ENCODE data around the gene DDX60.
A peak's percentile ranks its signal among the peaks of the same experiment; 100 is the strongest.

Gene DDX60

GRCh38 chr4:168318266-168318895 is at the start of gene DDX60 (continued):
- TF ChIP-seq CTCF (tag by site-specific recombination; IDR thresholded peaks at IDR 0.05) (peak; percentile 66; the same call in 1 of the 2 replicates), GLIS2 (tag by site-specific recombination; IDR thresholded peaks at IDR 0.05) (peak; percentile 86), KLF9 (tag by site-specific recombination; IDR thresholded peaks at IDR 0.05; ENCODE audit: low read depth) (no peak), KLF8 (tag by site-specific recombination; IDR thresholded peaks at IDR 0.05) (peak; percentile 62; the same call in 1 of the 2 replicates), ZBTB11 (tag by site-specific recombination; conservative IDR thresholded peaks at IDR 0.05; ENCODE audit: low read depth) (peak; percentile 67), ZNF76 (tag by site-specific recombination; IDR thresholded peaks at IDR 0.05; ENCODE audit: borderline replicate concordance, low read depth) (peak; percentile 48; the same call in 1 of the 2 replicates), ZFHX2 (tag by site-specific recombination; conservative IDR thresholded peaks at IDR 0.05) (0 out of 2 replicates have a peak, but pooled peaks have one; percentile 19), PRDM4 (tag by site-specific recombination; IDR thresholded peaks at IDR 0.05) (no peak), ZBTB10 (tag by site-specific recombination; IDR thresholded peaks at IDR 0.05) (peak; percentile 54; the same call in 1 of the 2 replicates), ZNF112 (tag by site-specific recombination; IDR thresholded peaks at IDR 0.05) (no peak), ZBTB26 (tag by site-specific recombination; optimal IDR thresholded peaks at IDR 0.05) (peak; percentile 47), GLIS1 (tag by site-specific recombination; IDR thresholded peaks at IDR 0.05) (peak; percentile 67; the same call in 1 of the 2 replicates), TSHZ1 (tag by site-specific recombination; IDR thresholded peaks at IDR 0.05; ENCODE audit: borderline replicate concordance) (0 out of 2 replicates have a peak, but pooled peaks have one; percentile 30), PATZ1 (tag by site-specific recombination; IDR thresholded peaks at IDR 0.05) (peak; percentile 69), ZFP37 (tag by site-specific recombination; IDR thresholded peaks at IDR 0.05) (peak; percentile 80), ZBTB20 (tag by site-specific recombination; IDR thresholded peaks at IDR 0.05) (peak; percentile 96), PRDM1 (tag by site-specific recombination; IDR thresholded peaks at IDR 0.05) (peak; percentile 64), TRIM28 (IDR thresholded peaks at IDR 0.05; ENCODE audit: borderline replicate concordance, low read length) (0 out of 2 replicates have a peak, but pooled peaks have one; percentile 25)
